Retinal pigment epithelial cell (primary cell): ENCODE data around the gene PCED1B.

ENCODE experiments used
- DNase-seq: peaks from one replicate; pipeline ENCODE4 v3.0.0-alpha.2; 2010; ENCODE audit warnings: low read depth
- H3K4me3 ChIP-seq: 2 replicates; pipeline ENCODE4 v1.5.1; 2011; ENCODE audit warnings: mild to moderate bottlenecking, low read length, control low read depth, moderate library complexity
- CTCF ChIP-seq: conservative IDR thresholded peaks from 2 replicates; pipeline ENCODE4 v1.5.1; 2011; ENCODE audit warnings: low read depth, low read length, control low read depth, inconsistent platforms

The PCED1B gene

DNA sequence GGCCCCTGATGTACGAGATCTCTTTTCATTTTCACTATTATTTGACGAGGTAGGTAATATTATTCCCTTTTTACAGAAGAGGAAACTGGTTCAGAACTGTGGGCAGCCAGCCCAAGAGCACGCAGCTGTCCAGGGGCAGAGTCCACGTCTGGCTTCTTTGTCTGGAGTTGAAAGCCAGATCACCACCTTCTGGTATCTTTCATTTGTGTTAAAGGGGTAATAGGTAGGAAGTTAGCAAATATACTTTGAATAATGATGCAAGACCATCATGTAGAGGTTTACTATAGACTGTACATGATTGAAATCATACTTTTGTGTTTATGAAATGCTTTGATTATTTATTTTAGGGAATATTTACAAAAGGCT lies 144.4 kb downstream of the PCED1B start:
- no peak overlapping the region for H3K4me3 ChIP-seq
- no peak for DNase-seq
- no peak for TF ChIP-seq CTCF

GRCh38 chr12:47224563-47225133 lies 145.2 kb downstream of the PCED1B start:
- H3K4me3 ChIP-seq, result no peak overlapping the region
- no peak for TF ChIP-seq CTCF
- DNase-seq, result no peak

DNA sequence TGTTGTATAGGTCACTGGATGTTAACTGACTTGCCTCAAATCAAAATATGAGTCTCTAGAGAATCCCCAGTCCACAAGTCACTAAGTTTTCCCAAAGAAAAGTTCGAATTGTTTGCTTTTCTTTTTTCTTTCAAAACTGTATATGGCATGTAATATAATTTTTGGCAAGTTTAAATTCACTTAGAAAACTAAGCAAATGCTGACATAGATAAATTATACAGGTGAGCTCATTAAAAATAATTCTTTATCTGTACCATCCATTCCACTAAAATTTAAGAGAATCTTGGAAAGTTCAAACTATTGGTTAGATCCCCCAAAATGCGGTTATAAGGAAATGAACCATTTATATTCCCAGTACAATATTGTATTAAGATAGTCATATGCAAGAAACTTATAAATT lies 145.9 kb downstream of the PCED1B start:
- TF ChIP-seq CTCF, result no peak
- DNase-seq, result no peak
- H3K4me3 ChIP-seq, result no peak overlapping the region

- H3K4me3 ChIP-seq, result no peak overlapping the region
- no peak for DNase-seq
- no peak for TF ChIP-seq CTCF
Measured at GRCh38 chr12:47226199-47226598, 146.8 kb downstream of the PCED1B start.

DNA sequence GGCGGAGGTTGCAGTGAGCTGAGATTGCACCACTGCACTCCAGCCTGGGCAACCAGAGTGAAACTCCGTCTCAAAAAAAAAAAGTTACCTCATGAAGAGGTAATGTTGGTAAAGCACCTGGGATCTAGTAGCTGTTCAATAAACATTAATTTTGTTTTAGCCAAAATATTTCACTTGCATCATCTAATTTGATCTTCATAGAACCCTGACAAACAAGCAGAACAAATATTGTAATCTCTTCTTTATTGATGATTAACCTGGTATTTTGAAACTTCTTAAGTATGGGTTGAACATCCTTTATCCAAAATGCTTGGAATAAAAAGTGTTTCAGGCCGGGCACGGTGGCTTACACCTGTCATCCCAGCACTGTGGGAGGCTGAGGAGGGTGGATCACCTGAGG lies 149.4 kb downstream of the PCED1B start:
- no peak overlapping the region for H3K4me3 ChIP-seq
- no peak for TF ChIP-seq CTCF
- DNase-seq, result no peak

DNA sequence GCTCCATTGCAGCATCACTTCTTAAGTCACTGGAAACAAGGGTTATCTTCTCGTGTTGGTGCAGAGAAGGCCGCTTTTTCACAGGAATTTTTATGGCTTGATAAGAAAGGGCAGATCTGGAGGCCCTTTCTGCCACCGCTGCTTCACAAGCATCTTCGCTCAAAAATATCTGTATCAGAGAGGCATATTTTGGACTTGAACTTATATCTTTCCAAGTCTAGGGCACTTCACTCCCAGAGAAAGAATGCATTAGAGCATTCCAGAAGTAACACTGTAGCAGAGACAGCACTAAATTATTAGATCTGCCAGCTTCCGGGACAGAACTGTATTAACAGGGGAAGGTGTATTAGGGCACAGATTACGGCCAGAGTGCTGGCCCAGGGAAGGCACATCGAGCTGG lies 152.0 kb downstream of the PCED1B start:
- no peak for TF ChIP-seq CTCF
- no peak for DNase-seq
- no peak overlapping the region for H3K4me3 ChIP-seq

- no peak overlapping the region for H3K4me3 ChIP-seq
- no peak for TF ChIP-seq CTCF
- DNase-seq, result no peak
Measured at GRCh38 chr12:47234576-47235141, 155.2 kb downstream of the PCED1B start.
